Type B pancreatic cell (in vitro differentiated cells): ENCODE results near the gene GRIK2. TPM values are rescaled to one million over a fixed set of nuclear protein-coding genes. Genes with fewer than 3 reads are reported as not detected.

ENCODE experiments used
- DNase-seq: peaks from one replicate; pipeline ENCODE4 v3.0.0; 2021; ENCODE audit warnings: mixed read lengths; ENCODE audit not compliant: unreplicated experiment; ENCODE audit errors: extremely low spot score
- H3K27ac Mint-ChIP-seq: 2 replicates; pipeline ENCODE4 v1.8.0; 2021; ENCODE audit warnings: mild to moderate bottlenecking, mixed read lengths
- H3K27me3 Mint-ChIP-seq: 2 replicates; pipeline ENCODE4 v1.8.0; 2021; ENCODE audit warnings: mixed read lengths
- H3K36me3 Mint-ChIP-seq: 2 replicates; pipeline ENCODE4 v1.8.0; 2021; ENCODE audit warnings: mixed read lengths
- H3K4me1 Mint-ChIP-seq: one replicate; pipeline ENCODE4 v1.8.0; 2021; ENCODE audit warnings: mixed read lengths; ENCODE audit not compliant: unreplicated experiment
- H3K4me3 Mint-ChIP-seq: 2 replicates; pipeline ENCODE4 v1.8.0; 2021; ENCODE audit warnings: mild to moderate bottlenecking, mixed read lengths
- H3K9me3 Mint-ChIP-seq: 2 replicates; pipeline ENCODE4 v1.8.0; 2021; ENCODE audit warnings: mixed read lengths
- CTCF ChIP-seq: fragments of 200-600 bp; sonication (generic); conservative IDR thresholded peaks from 2 replicates; pipeline ENCODE4 v1.5.0; 2021; ENCODE audit warnings: antibody characterized with exemption, mild to moderate bottlenecking
- total RNA-seq: library from RNA; stranded (reverse); gene quantifications from 2 replicates; pipeline ENCODE4 v1.2.1, GENCODE V29; 2021; ENCODE audit warnings: low replicate concordance

GRIK2 gene
- total RNA-seq, 1 donor from 2014 or later: 4.8 TPM

GRCh38 chr6:101652079-101652478 is 258.6 kb downstream of the GRIK2 start:
- Mint-ChIP-seq H3K36me3 (no peaks in the 10 kb centered on the region), H3K27me3 (no peaks in the 10 kb centered on the region), H3K9me3 (no peaks in the 10 kb centered on the region), H3K4me3 (no peak overlapping the region), H3K27ac (no peak overlapping the region), H3K4me1 (no peaks in the 10 kb centered on the region)
- TF ChIP-seq CTCF: no peak
- no peak for DNase-seq

- Mint-ChIP-seq H3K4me1 (no peaks in the 10 kb centered on the region), H3K36me3 (no peaks in the 10 kb centered on the region), H3K27me3 (no peaks in the 10 kb centered on the region), H3K9me3 (peaks cover 2% of the 10 kb centered on the region), H3K4me3 (no peak overlapping the region), H3K27ac (no peak overlapping the region)
- DNase-seq: no peak
- no peak for TF ChIP-seq CTCF
Measured at GRCh38 chr6:101655109-101655508, 261.6 kb downstream of the GRIK2 start.

DNA sequence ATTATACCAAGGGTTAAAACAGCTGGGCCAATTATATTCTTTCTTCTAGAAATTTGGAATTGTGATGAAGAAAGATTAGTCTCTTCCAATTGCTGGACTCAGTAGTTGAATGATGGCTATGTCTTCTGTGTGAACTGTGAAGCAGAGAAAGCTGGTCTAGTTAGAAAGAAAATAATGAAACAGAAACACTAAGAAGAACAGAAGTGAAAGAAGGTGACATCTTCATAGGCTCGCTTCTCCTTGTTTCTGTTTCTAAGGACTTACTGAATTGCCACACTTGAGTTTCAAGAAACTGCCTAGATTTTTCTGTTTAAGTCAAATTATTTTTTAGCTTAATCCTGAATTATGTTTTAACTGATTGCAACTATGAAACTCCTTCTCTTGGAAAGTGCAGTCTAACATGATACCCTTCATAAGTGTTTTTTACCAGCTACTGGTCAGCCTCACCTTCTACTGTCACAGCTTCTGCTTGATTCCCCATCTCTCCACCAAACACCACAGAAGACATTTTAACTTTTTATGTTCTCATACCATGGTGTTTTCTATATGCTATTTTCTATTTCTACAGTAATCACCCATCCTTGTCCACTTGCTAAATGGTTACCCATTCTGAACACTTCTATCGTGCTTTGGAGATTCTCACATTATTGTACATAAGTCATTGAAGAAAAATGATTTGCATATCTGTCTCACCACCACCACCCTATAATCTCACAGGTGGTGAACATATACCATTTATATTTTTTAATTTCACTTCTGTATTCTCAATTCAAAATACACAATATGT is 268.8 kb downstream of the GRIK2 start:
- no peaks in the 10 kb centered on the region for H3K27me3 Mint-ChIP-seq
- no peak for DNase-seq
- no peaks in the 10 kb centered on the region for H3K4me1 Mint-ChIP-seq
- H3K4me3 Mint-ChIP-seq: no peak overlapping the region
- no peak overlapping the region for H3K27ac Mint-ChIP-seq
- no peaks in the 10 kb centered on the region for H3K36me3 Mint-ChIP-seq
- no peak for TF ChIP-seq CTCF
- H3K9me3 Mint-ChIP-seq: peaks cover 4% of the 10 kb centered on the region

GRCh38 chr6:101663100-101663499 is 269.6 kb downstream of the GRIK2 start:
- Mint-ChIP-seq H3K36me3 (no peaks in the 10 kb centered on the region), H3K27ac (no peak overlapping the region), H3K27me3 (no peaks in the 10 kb centered on the region), H3K4me1 (no peaks in the 10 kb centered on the region), H3K9me3 (peaks cover 4% of the 10 kb centered on the region), H3K4me3 (no peak overlapping the region)
- no peak for TF ChIP-seq CTCF
- DNase-seq: no peak

DNA sequence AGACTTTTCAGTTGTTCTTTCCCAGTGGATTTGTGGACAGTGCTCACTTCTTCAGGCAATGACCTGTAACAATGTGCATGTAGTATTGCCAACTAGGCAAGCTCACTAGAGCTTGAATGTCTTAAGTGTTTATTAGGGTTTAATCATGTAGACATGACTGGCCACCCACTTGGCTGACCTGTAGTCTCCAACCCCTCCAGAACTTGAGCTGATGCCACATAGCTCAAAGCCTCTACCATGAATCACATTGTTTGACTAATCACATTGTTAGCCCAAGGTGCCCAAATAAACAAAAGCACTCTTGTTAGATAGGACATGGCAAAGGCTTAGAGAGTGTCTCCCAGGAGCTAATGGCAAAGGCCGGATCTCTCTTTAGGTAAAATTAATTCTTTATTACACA is 272.7 kb downstream of the GRIK2 start:
- no peaks in the 10 kb centered on the region for H3K27me3 Mint-ChIP-seq
- no peak overlapping the region for H3K27ac Mint-ChIP-seq
- DNase-seq: no peak
- no peak for TF ChIP-seq CTCF
- no peaks in the 10 kb centered on the region for H3K36me3 Mint-ChIP-seq
- H3K9me3 Mint-ChIP-seq: no peaks in the 10 kb centered on the region
- H3K4me1 Mint-ChIP-seq: no peaks in the 10 kb centered on the region
- no peak overlapping the region for H3K4me3 Mint-ChIP-seq
